ENCODE results near the gene RBM28. TPM values are rescaled to one million over a fixed set of nuclear protein-coding genes. Genes with fewer than 3 reads are reported as not detected.

RBM28 gene
- total and polyA plus RNA-seq, 2 of the 8 experiments (the other 6 are each of a cell fraction or from before 2014, with no cell fraction given) = 12.8 to 65.3 TPM

GRCh38 chr7:128392446-128393327 is 49.0 kb upstream of the RBM28 start:
- DNase-seq (ENCODE audit: low read depth in 1 of 2, low spot score in 2 of 2) = no peak
- Histone ChIP-seq H2BK120ac (replicated peaks; ENCODE audit: low read depth, low read length) (no peak overlapping the region), H2BK5ac (ENCODE audit: low read depth, low read length) (no peak overlapping the region), H2AFZ (ENCODE audit: low read length) (no peak overlapping the region), H3K14ac (ENCODE audit: insufficient read length) (no peak overlapping the region), H3K9ac (replicated peaks in 1 of 4; ENCODE audit: extremely low read depth in 1 of 4, low read depth in 3 of 4, low read length in 3 of 4) (no peak overlapping the region), H3K79me2 (ENCODE audit: control insufficient read depth in 1 of 2, insufficient read depth in 2 of 2, low read length in 2 of 2) (no peaks in the 10 kb centered on the region), H3K9me3 (ENCODE audit: insufficient read depth in 2 of 2, low read depth in 1 of 2, low read length in 1 of 2) (no peaks in the 10 kb centered on the region), H3K23me2 (ENCODE audit: low read depth, low read length) (no peaks in the 10 kb centered on the region), H3K18ac (ENCODE audit: extremely low read depth, low read length) (no peak overlapping the region), H4K20me1 (replicated peaks in 1 of 2; ENCODE audit: control insufficient read depth in 1 of 2, insufficient read depth in 2 of 2, low read length in 2 of 2) (no peaks in the 10 kb centered on the region), H3K56ac (replicated peaks; ENCODE audit: insufficient read length, low read depth, low read length) (no peak overlapping the region), H2AK5ac (ENCODE audit: low read depth, low read length) (no peak overlapping the region), H4K91ac (replicated peaks; ENCODE audit: insufficient read length, low read length) (no peak overlapping the region), H3K4me2 (ENCODE audit: insufficient read depth in 1 of 2, low read depth in 2 of 2, low read length in 2 of 2) (no peak overlapping the region), H3K23ac (ENCODE audit: insufficient read length) (no peak overlapping the region), H3K27me3 (replicated peaks in 1 of 4; ENCODE audit: control insufficient read depth in 3 of 4, extremely low read depth in 1 of 4, insufficient read depth in 3 of 4, low read length in 3 of 4) (peaks cover 0 to 6% (median 0%) of the 10 kb centered on the region in 4 experiments; a peak in 2 of 7 replicates), H3K4ac (replicated peaks; ENCODE audit: insufficient read length, low read depth, low read length) (no peak overlapping the region), H4K5ac (ENCODE audit: insufficient read length, low read depth, low read length) (no peak overlapping the region), H2BK20ac (ENCODE audit: low read length) (no peak overlapping the region), H3K4me3 (ENCODE audit: extremely low read depth in 1 of 4, insufficient read depth in 2 of 4, low read depth in 3 of 4, low read length in 4 of 4) (no peak overlapping the region), H2BK12ac (ENCODE audit: low read depth, low read length) (no peak overlapping the region), H3K79me1 (ENCODE audit: low read depth, low read length) (no peaks in the 10 kb centered on the region), H3K27ac (ENCODE audit: low read depth, low read length) (no peak overlapping the region), H4K8ac (ENCODE audit: extremely low read depth, insufficient read depth, low read length) (no peak overlapping the region), H3K4me1 (replicated peaks in 1 of 4; ENCODE audit: control insufficient read depth in 3 of 4, insufficient read depth in 4 of 4, low read length in 3 of 4) (peaks cover 0 to 9% (median 9%) of the 10 kb centered on the region in 4 experiments; a peak in 6 of 7 replicates), H3K36me3 (ENCODE audit: control insufficient read depth in 2 of 4, insufficient read depth in 4 of 4, low read length in 3 of 4) (peaks cover 0 to 3% (median 0%) of the 10 kb centered on the region in 4 experiments; a peak in 1 of 8 replicates), H2BK15ac (ENCODE audit: low read length) (no peak overlapping the region)
- ChIA-PET POLR2A (ENCODE audit: partially characterized antibody) (interaction anchor here (2.3 kb wide), 1 partner anchor 12 kb away, joined by 8 read pairs; no protein-coding TSS in a partner anchor), CTCF (ENCODE audit: partially characterized antibody) (interaction anchor here (1.0 to 19.2 kb wide), 9 partner anchors 15 to 77 kb away, joined by 3 to 345 read pairs (median 37); partner anchors contain the start of genes PRRT4 and RBM28)
- TF ChIP-seq BACH1 (IDR thresholded peaks at IDR 0.05; ENCODE audit: low read length) (no peak), SUZ12 (IDR thresholded peaks at IDR 0.05; ENCODE audit: low read length) (no peak)
- 93% methylated on average over 15 of the region's 18 CpGs; no CpG with 5 or more reads in 1 of the 2 experiments for WGBS, 2 experiments (ENCODE audit: extremely low coverage in 1 of 2, insufficient coverage in 1 of 2, insufficient read length in 1 of 2, insufficient replicate concordance in 2 of 2, low coverage in 1 of 2, low lambda C conversion rate in 2 of 2, missing lambda C conversion rate in 1 of 2)
- no peak for FAIRE-seq
